ENCODE measurements around the gene CHSY3. TPM values are rescaled to one million over a fixed set of nuclear protein-coding genes. Genes with fewer than 3 reads are reported as not detected.

CHSY3 gene
- total RNA-seq, 4 donors from 2014 or later, result 3.1 to 6.9 (median 4.1) TPM

GRCh38 chr5:130155345-130156011 is 251.2 kb downstream of the CHSY3 start:
- TF ChIP-seq CTCF (IDR thresholded peaks at IDR 0.05), result no peak
- DNase-seq (ENCODE audit: low spot score) (no peak), ATAC-seq (ENCODE audit: low FRiP score) (no peak)

- no peak for ATAC-seq (ENCODE audit: low FRiP score)
- no peak for DNase-seq (ENCODE audit: low spot score)
- no peak for TF ChIP-seq CTCF (IDR thresholded peaks at IDR 0.05)
These were observed 253.8 kb downstream of the CHSY3 start for GRCh38 chr5:130158036-130158435.

- no peak for ATAC-seq (ENCODE audit: low FRiP score)
These were observed 255.7 kb downstream of the CHSY3 start for GRCh38 chr5:130159968-130160367.

DNA sequence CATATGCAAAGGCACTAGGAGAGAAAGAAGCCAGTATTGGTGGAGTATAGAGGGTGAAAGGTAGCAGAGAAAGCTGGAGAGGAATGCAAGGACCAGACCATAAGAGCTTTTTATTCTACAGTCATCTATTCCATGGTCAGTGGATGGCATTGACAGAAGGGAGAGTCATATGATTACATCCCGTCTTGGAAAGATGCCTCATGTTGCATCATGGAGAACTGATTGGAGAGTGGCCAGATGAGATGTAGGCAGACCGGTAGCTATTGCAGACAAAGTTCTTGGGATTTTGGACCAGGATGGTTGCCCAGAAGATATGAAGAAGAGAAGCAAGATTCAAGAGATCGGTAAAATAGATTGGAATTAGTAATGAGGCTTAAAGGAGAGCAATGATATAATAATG is 260.7 kb downstream of the CHSY3 start:
- no peak for ATAC-seq (ENCODE audit: low FRiP score)
- no peak for TF ChIP-seq CTCF (IDR thresholded peaks at IDR 0.05)
- DNase-seq (ENCODE audit: low spot score), result no peak

More at GRCh38 chr5:130159968-130160367, 255.7 kb downstream of the CHSY3 start:
- no peak for DNase-seq (ENCODE audit: low spot score)
- no peak for TF ChIP-seq CTCF (IDR thresholded peaks at IDR 0.05)

DNA sequence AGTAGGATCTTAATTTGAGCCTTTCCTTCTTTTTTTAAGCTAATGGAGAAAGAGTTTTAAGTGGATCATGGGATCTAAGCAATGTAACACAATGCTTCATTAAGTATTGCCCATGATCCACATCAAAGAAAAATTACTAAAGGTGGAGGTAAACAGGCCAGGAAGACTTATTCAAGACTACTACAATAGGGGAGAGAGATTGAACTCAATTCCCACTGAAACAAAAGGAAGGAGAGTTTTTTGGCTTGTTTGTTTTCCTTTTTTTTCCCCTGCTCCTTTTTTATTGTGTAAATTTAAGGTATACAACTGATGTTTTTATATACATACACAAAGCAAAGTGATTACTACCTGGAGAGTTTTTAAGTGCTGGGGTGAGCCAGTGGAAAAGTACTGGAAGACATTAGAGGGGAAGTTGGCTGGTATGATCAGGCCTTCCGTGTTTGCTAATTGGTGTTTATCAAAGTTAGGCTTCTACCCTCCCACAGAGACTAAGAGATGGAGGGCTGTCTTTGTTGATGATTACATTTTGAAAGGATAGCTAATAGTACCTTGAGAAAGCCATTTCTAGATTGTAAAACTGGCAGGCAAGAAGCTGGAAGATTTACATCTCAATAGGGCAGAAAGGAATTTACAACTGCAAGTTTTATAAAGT is 262.7 kb downstream of the CHSY3 start:
- no peak for TF ChIP-seq CTCF (IDR thresholded peaks at IDR 0.05)

DNA sequence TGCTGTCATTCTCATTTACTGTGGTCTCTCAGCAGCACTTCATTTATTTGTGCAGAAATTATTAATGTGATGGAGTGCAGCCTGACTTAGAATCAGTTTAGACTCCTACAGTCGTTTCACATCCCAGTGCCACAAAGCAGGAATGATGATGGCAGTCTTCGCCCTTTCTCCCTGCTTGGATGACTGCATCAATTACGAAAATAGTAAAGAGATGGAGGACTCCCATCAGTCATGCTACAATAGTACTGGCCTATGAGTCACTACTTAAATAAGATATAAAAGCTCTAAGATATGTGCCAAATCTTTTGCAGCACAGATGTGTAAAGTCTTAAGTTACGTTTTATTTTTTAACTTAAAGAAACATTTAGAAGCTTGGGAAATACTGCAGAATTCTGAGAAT is 263.9 kb downstream of the CHSY3 start:
- TF ChIP-seq CTCF (IDR thresholded peaks at IDR 0.05), result no peak
- no peak for DNase-seq (ENCODE audit: low spot score)
- no peak for ATAC-seq (ENCODE audit: low FRiP score)

More for the DNA sequence above, 262.7 kb downstream of the CHSY3 start:
- no peak for DNase-seq (ENCODE audit: low spot score)
- no peak for ATAC-seq (ENCODE audit: low FRiP score)

GRCh38 chr5:130171699-130172098 is 267.4 kb downstream of the CHSY3 start:
- DNase-seq (ENCODE audit: low spot score), result no peak
- ATAC-seq (ENCODE audit: low FRiP score), result no peak
- no peak for TF ChIP-seq CTCF (IDR thresholded peaks at IDR 0.05)

Data from omental fat pad (tissue), 4 donors.